Fibroblast of villous mesenchyme (primary cell): ENCODE data around the gene ZFYVE9. TPM values are rescaled to one million over a fixed set of nuclear protein-coding genes. Genes with fewer than 3 reads are reported as not detected.

Experiments
- DNase-seq: peaks from one replicate; pipeline ENCODE4 v3.0.0-alpha.2; 2010; ENCODE audit warnings: low read depth
- H3K4me3 ChIP-seq: 2 replicates; pipeline ENCODE4 v1.5.1; 2011; ENCODE audit warnings: low read depth, mild to moderate bottlenecking, low read length
- CTCF ChIP-seq: IDR thresholded peaks from 2 replicates; pipeline ENCODE4 v1.5.1; 2012; ENCODE audit warnings: low read depth, mild to moderate bottlenecking, low read length; ENCODE audit not compliant: insufficient read depth
- total RNA-seq: library from RNA; depleted of rRNA; stranded (reverse); fragments of >200 nt; gene quantifications from 2 replicates; pipeline ENCODE4 v1.2.3, GENCODE V29; 2012

ZFYVE9 gene
- total RNA-seq, 1 donor: 41.9 TPM

GRCh38 chr1:52305417-52306226 lies 163.7 kb downstream of the ZFYVE9 start:
- no peak for TF ChIP-seq CTCF
- H3K4me3 ChIP-seq: no peak overlapping the region
- DNase-seq: no peak

- TF ChIP-seq CTCF: no peak
- H3K4me3 ChIP-seq: no peak overlapping the region
These were observed 164.5 kb downstream of the ZFYVE9 start for GRCh38 chr1:52306227-52307006.

GRCh38 chr1:52321061-52321460 lies 179.2 kb downstream of the ZFYVE9 start:
- H3K4me3 ChIP-seq: no peak overlapping the region
- no peak for DNase-seq
- TF ChIP-seq CTCF: no peak

More at GRCh38 chr1:52306227-52307006, 164.5 kb downstream of the ZFYVE9 start:
- DNase-seq: no peak

- no peak for DNase-seq
- no peak overlapping the region for H3K4me3 ChIP-seq
- TF ChIP-seq CTCF: no peak
These were observed 181.8 kb downstream of the ZFYVE9 start for GRCh38 chr1:52323731-52324130.

GRCh38 chr1:52325786-52326185 lies 183.9 kb downstream of the ZFYVE9 start:
- H3K4me3 ChIP-seq: no peak overlapping the region
- TF ChIP-seq CTCF: no peak
- DNase-seq: no peak

- no peak overlapping the region for H3K4me3 ChIP-seq
- DNase-seq: no peak
- no peak for TF ChIP-seq CTCF
These were observed 186.7 kb downstream of the ZFYVE9 start for GRCh38 chr1:52328615-52329014.
